Measurements from ENCODE around the gene CACNG5.
A peak's percentile ranks its signal among the peaks of the same experiment; 100 is the strongest.

Gene CACNG5

DNA sequence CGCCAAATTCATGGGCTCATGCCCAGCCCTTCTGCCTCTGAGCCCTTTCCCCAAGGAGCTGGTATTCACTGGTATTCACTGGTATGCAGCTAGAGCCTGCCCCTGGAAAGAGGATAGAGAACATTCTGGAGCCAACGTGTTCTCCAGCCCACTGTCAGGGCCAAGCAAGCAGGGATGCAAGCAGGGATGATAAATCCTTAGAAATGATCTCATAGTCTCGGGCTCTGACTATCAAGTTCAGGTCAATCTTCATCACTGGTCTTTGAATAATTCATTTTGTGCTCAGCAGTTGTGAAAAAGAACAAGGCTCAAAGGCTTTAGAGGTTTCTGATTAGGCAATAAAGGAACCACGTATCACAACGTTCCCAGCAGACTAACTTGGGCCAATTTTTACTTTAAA lies 57.3 kb downstream of the CACNG5 start:
- no peak overlapping the region for H3K4me2 ChIP-seq (ENCODE audit: low read length)
- H4K12ac ChIP-seq (ENCODE audit: low read depth, low read length): no peak overlapping the region
- no peaks in the 10 kb centered on the region for H3K27me3 ChIP-seq (ENCODE audit: insufficient read depth, low read length)
- no CpG with 5 or more reads among the region's 5 CpGs for WGBS (ENCODE audit: extremely low coverage, insufficient coverage, insufficient read length)
- H3K4me3 ChIP-seq (ENCODE audit: low read depth, low read length): peak overlapping the region; percentile 30
- no peak overlapping the region for H4K8ac ChIP-seq (ENCODE audit: low read depth, low read length)
- H2BK120ac ChIP-seq (ENCODE audit: insufficient read depth, low read length, poor library complexity): no peak overlapping the region
- no peak overlapping the region for H2BK5ac ChIP-seq (ENCODE audit: low read depth, low read length, poor library complexity)
- no peak overlapping the region for H3K27ac ChIP-seq (ENCODE audit: low read depth, low read length)
- H3K4me1 ChIP-seq (ENCODE audit: control insufficient read depth in 1 of 2, insufficient read depth in 2 of 2, low read length in 2 of 2): no peaks in the 10 kb centered on the region
- no peaks in the 10 kb centered on the region for H3K79me2 ChIP-seq (ENCODE audit: control insufficient read depth, insufficient read depth, low read length, poor library complexity)
- no peak overlapping the region for H3K9ac ChIP-seq (ENCODE audit: low read length)
- no peak overlapping the region for H3K14ac ChIP-seq (ENCODE audit: low read length)
- no peak overlapping the region for H3K23ac ChIP-seq (ENCODE audit: low read length)
- DNase-seq: no peak
- no peak overlapping the region for H4K91ac ChIP-seq (ENCODE audit: low read depth, low read length)
- no peaks in the 10 kb centered on the region for H3K36me3 ChIP-seq (ENCODE audit: control insufficient read depth in 1 of 2, insufficient read depth in 2 of 2, low read length in 2 of 2)
- no peak overlapping the region for H2BK12ac ChIP-seq (ENCODE audit: low read length)
- no peaks in the 10 kb centered on the region for H3K79me1 ChIP-seq (ENCODE audit: low read length)
- H3K9me3 ChIP-seq (ENCODE audit: insufficient read depth, low read depth, low read length): peaks cover 3% of the 10 kb centered on the region
- no peak overlapping the region for H2AFZ ChIP-seq (ENCODE audit: insufficient read depth, low read length, poor library complexity)
- H3K4ac ChIP-seq (ENCODE audit: low read depth, low read length): no peak overlapping the region
- no peak overlapping the region for H3K18ac ChIP-seq (ENCODE audit: low read length)
- no peak overlapping the region for H2AK5ac ChIP-seq (ENCODE audit: low read length)

- no peak overlapping the region for H3K23ac ChIP-seq (ENCODE audit: low read length)
- H4K12ac ChIP-seq (ENCODE audit: low read depth, low read length): no peak overlapping the region
- H3K27ac ChIP-seq (ENCODE audit: low read depth, low read length): no peak overlapping the region
- H3K14ac ChIP-seq (ENCODE audit: low read length): no peak overlapping the region
- no peak overlapping the region for H3K4me3 ChIP-seq (ENCODE audit: low read depth, low read length)
- peaks cover 3% of the 10 kb centered on the region for H3K9me3 ChIP-seq (ENCODE audit: insufficient read depth, low read depth, low read length)
- no peak overlapping the region for H3K18ac ChIP-seq (ENCODE audit: low read length)
- no peaks in the 10 kb centered on the region for H3K4me1 ChIP-seq (ENCODE audit: control insufficient read depth in 1 of 2, insufficient read depth in 2 of 2, low read length in 2 of 2)
- no peak overlapping the region for H3K4me2 ChIP-seq (ENCODE audit: low read length)
- H2BK12ac ChIP-seq (ENCODE audit: low read length): no peak overlapping the region
- no peaks in the 10 kb centered on the region for H3K36me3 ChIP-seq (ENCODE audit: control insufficient read depth in 1 of 2, insufficient read depth in 2 of 2, low read length in 2 of 2)
- H2BK120ac ChIP-seq (ENCODE audit: insufficient read depth, low read length, poor library complexity): no peak overlapping the region
- WGBS (ENCODE audit: extremely low coverage, insufficient coverage, insufficient read length): no CpG with 5 or more reads among the region's 6 CpGs
- H2AFZ ChIP-seq (ENCODE audit: insufficient read depth, low read length, poor library complexity): no peak overlapping the region
- DNase-seq: no peak
- no peaks in the 10 kb centered on the region for H3K27me3 ChIP-seq (ENCODE audit: insufficient read depth, low read length)
- no peak overlapping the region for H4K8ac ChIP-seq (ENCODE audit: low read depth, low read length)
- no peak overlapping the region for H2AK5ac ChIP-seq (ENCODE audit: low read length)
- H3K79me2 ChIP-seq (ENCODE audit: control insufficient read depth, insufficient read depth, low read length, poor library complexity): no peaks in the 10 kb centered on the region
- no peak overlapping the region for H4K91ac ChIP-seq (ENCODE audit: low read depth, low read length)
- H3K79me1 ChIP-seq (ENCODE audit: low read length): no peaks in the 10 kb centered on the region
- no peak overlapping the region for H3K9ac ChIP-seq (ENCODE audit: low read length)
- H2BK5ac ChIP-seq (ENCODE audit: low read depth, low read length, poor library complexity): no peak overlapping the region
- no peak overlapping the region for H3K4ac ChIP-seq (ENCODE audit: low read depth, low read length)
Observed at GRCh38 chr17:66893382-66893781, 58.5 kb downstream of the CACNG5 start.

DNA sequence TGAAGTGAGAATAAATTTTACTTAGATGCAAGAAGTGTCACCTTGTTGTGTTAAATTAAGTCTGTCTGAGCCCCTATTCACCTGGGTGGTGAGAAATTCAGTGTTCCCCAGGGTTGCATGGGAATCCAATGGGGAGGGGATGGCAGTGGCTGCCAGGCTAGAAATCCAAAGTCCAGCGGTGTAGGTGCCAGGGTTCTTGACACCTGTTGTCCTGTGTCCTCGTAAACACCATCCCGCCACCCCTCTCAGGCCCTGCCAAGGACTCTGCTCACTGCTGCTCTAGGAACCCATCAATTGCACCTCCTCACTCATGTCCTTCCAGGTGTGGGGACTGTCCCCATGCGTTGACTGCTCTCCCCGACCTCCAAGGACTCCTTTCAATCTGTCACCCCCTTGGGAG lies 58.9 kb downstream of the CACNG5 start:
- no CpG with 5 or more reads among the region's 5 CpGs for WGBS (ENCODE audit: extremely low coverage, insufficient coverage, insufficient read length)
- no peak overlapping the region for H3K27ac ChIP-seq (ENCODE audit: low read depth, low read length)
- no peak overlapping the region for H2BK120ac ChIP-seq (ENCODE audit: insufficient read depth, low read length, poor library complexity)

DNA sequence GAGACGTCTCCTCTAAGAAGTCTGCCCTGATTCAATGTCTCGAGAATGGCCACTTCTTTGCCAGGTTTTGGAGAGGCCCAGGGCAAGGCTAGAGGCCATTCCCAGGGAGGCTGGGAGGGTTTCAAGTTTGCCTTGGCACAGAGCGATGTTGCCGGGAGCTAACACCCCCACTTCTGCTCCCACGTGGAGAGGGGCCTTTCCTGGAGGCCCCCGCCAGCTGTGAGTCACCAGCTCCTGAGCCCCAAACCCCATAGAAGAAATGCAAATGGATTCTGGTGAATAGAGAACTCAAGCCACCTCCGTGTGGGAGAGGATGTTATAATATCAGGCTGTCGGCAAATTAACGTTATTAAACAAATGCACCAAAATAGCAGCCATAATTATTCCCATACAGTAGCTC lies 62.2 kb downstream of the CACNG5 start:
- Histone ChIP-seq H3K18ac (ENCODE audit: low read length) (no peak overlapping the region), H3K79me1 (ENCODE audit: low read length) (no peaks in the 10 kb centered on the region), H2BK120ac (ENCODE audit: insufficient read depth, low read length, poor library complexity) (no peak overlapping the region), H2AFZ (ENCODE audit: insufficient read depth, low read length, poor library complexity) (no peak overlapping the region), H2AK5ac (ENCODE audit: low read length) (no peak overlapping the region), H3K79me2 (ENCODE audit: control insufficient read depth, insufficient read depth, low read length, poor library complexity) (no peaks in the 10 kb centered on the region), H3K4ac (ENCODE audit: low read depth, low read length) (no peak overlapping the region), H3K9ac (ENCODE audit: low read length) (no peak overlapping the region), H3K27ac (ENCODE audit: low read depth, low read length) (no peak overlapping the region), H4K91ac (ENCODE audit: low read depth, low read length) (no peak overlapping the region), H2BK12ac (ENCODE audit: low read length) (no peak overlapping the region), H2BK5ac (ENCODE audit: low read depth, low read length, poor library complexity) (no peak overlapping the region), H3K4me3 (ENCODE audit: low read depth, low read length) (no peak overlapping the region), H3K27me3 (ENCODE audit: insufficient read depth, low read length) (no peaks in the 10 kb centered on the region), H3K9me3 (ENCODE audit: insufficient read depth, low read depth, low read length) (peaks cover 2% of the 10 kb centered on the region), H4K12ac (ENCODE audit: low read depth, low read length) (no peak overlapping the region), H3K36me3 (ENCODE audit: control insufficient read depth in 1 of 2, insufficient read depth in 2 of 2, low read length in 2 of 2) (no peaks in the 10 kb centered on the region), H3K4me1 (ENCODE audit: control insufficient read depth in 1 of 2, insufficient read depth in 2 of 2, low read length in 2 of 2) (no peaks in the 10 kb centered on the region), H4K8ac (ENCODE audit: low read depth, low read length) (no peak overlapping the region), H3K23ac (ENCODE audit: low read length) (no peak overlapping the region), H3K4me2 (ENCODE audit: low read length) (no peak overlapping the region), H3K14ac (ENCODE audit: low read length) (no peak overlapping the region)
- DNase-seq: no peak
- whole genome bisulfite sequencing (ENCODE audit: extremely low coverage, insufficient coverage, insufficient read length): no CpG with 5 or more reads among the region's 9 CpGs

More for the DNA sequence above, 58.9 kb downstream of the CACNG5 start:
- Histone ChIP-seq H2BK5ac (ENCODE audit: low read depth, low read length, poor library complexity) (no peak overlapping the region), H4K12ac (ENCODE audit: low read depth, low read length) (no peak overlapping the region), H2AK5ac (ENCODE audit: low read length) (no peak overlapping the region), H3K79me2 (ENCODE audit: control insufficient read depth, insufficient read depth, low read length, poor library complexity) (no peaks in the 10 kb centered on the region), H3K14ac (ENCODE audit: low read length) (no peak overlapping the region), H3K79me1 (ENCODE audit: low read length) (no peaks in the 10 kb centered on the region), H3K4me1 (ENCODE audit: control insufficient read depth in 1 of 2, insufficient read depth in 2 of 2, low read length in 2 of 2) (no peaks in the 10 kb centered on the region), H3K27me3 (ENCODE audit: insufficient read depth, low read length) (no peaks in the 10 kb centered on the region), H3K36me3 (ENCODE audit: control insufficient read depth in 1 of 2, insufficient read depth in 2 of 2, low read length in 2 of 2) (no peaks in the 10 kb centered on the region), H4K91ac (ENCODE audit: low read depth, low read length) (no peak overlapping the region), H3K9me3 (ENCODE audit: insufficient read depth, low read depth, low read length) (peaks cover 3% of the 10 kb centered on the region), H3K23ac (ENCODE audit: low read length) (no peak overlapping the region), H2BK12ac (ENCODE audit: low read length) (no peak overlapping the region), H3K9ac (ENCODE audit: low read length) (no peak overlapping the region), H3K4me3 (ENCODE audit: low read depth, low read length) (peak overlapping the region; percentile 36), H2AFZ (ENCODE audit: insufficient read depth, low read length, poor library complexity) (no peak overlapping the region), H3K4me2 (ENCODE audit: low read length) (no peak overlapping the region), H4K8ac (ENCODE audit: low read depth, low read length) (no peak overlapping the region), H3K18ac (ENCODE audit: low read length) (no peak overlapping the region), H3K4ac (ENCODE audit: low read depth, low read length) (no peak overlapping the region)
- no peak for DNase-seq

All from trophoblast cell (in vitro differentiated cells and primary cell).